HCEC 1CT (cell line): ENCODE measurements around the gene EML2.
A peak's percentile ranks its signal among the peaks of the same experiment; 100 is the strongest.
"Not testable (repeated sequence)": the region's sequence is repeated elsewhere in the genome, so short reads cannot be mapped to it uniquely, and the experiment has no call there.

Experiments used
- DNase-seq: peaks from one replicate; pipeline ENCODE4 v3.0.0-alpha.2; 2017

The EML2 gene

GRCh38 chr19:45650722-45651121 lies 11.5 kb upstream of the EML2 start:
- no peak for DNase-seq

- no peak for DNase-seq
Observed at GRCh38 chr19:45646345-45646698, 7.1 kb upstream of the EML2 start.

- peak; percentile 88 for DNase-seq
Observed at GRCh38 chr19:45645631-45646344, 6.6 kb upstream of the EML2 start.

- no peak for DNase-seq
Observed at GRCh38 chr19:45645068-45645630, 6.0 kb upstream of the EML2 start.

- no peak for DNase-seq
Observed at GRCh38 chr19:45643927-45644771, 5.0 kb upstream of the EML2 start.

- peak; percentile 70 for DNase-seq
Observed at GRCh38 chr19:45643024-45643926, 4.1 kb upstream of the EML2 start.

- DNase-seq = peak; percentile 86
Observed at GRCh38 chr19:45641274-45642105, 2.3 kb upstream of the EML2 start.

- no peak for DNase-seq
Observed at GRCh38 chr19:45640849-45641273, 1.7 kb upstream of the EML2 start.

GRCh38 chr19:45637890-45638667 lies 1.1 kb downstream of the EML2 start:
- DNase-seq = peak; percentile 11

GRCh38 chr19:45636902-45637301 lies 2.3 kb downstream of the EML2 start:
- DNase-seq = no peak

- no peak for DNase-seq
Observed at GRCh38 chr19:45636275-45636674, 2.9 kb downstream of the EML2 start.

GRCh38 chr19:45632468-45633196 lies 6.6 kb downstream of the EML2 start:
- peak; percentile 77 for DNase-seq

GRCh38 chr19:45630463-45630862 lies 8.7 kb downstream of the EML2 start:
- DNase-seq = peak; percentile 92

GRCh38 chr19:45629704-45630103 lies 9.5 kb downstream of the EML2 start:
- no peak for DNase-seq

- DNase-seq = not testable (repeated sequence)
Observed at GRCh38 chr19:45628219-45628618, 11.0 kb downstream of the EML2 start.

- DNase-seq = no peak
Observed at GRCh38 chr19:45623984-45624383, 15.2 kb downstream of the EML2 start.

GRCh38 chr19:45621976-45622503 lies 17.2 kb downstream of the EML2 start:
- no peak for DNase-seq

GRCh38 chr19:45621389-45621788 lies 17.8 kb downstream of the EML2 start:
- DNase-seq = no peak

GRCh38 chr19:45616704-45617017 lies 22.5 kb downstream of the EML2 start:
- no peak for DNase-seq
